Kidney (tissue), 14 donors: Measurements from ENCODE around the gene HOXB3. TPM values are rescaled to one million over a fixed set of nuclear protein-coding genes. Genes with fewer than 3 reads are reported as not detected.

ENCODE experiments used
- DNase-seq, 5 donors: peaks; one replicate each; pipeline ENCODE4 v3.0.0-alpha.2; 2013 to 2020
- FAIRE-seq: peaks from 2 replicates; lab custom pipeline; 2012; peaks lifted over from hg19 to GRCh38; lab: Jason Lieb, UNC
- H3K27ac ChIP-seq, 2 donors: one replicate each; pipeline ENCODE4 v1.7.0; 2013; ENCODE audit warnings: low read depth in 2 of 2, low read length in 2 of 2, inconsistent platforms in 1 of 2
- H3K27me3 ChIP-seq: one replicate; pipeline ENCODE4 v1.7.1; 2013; ENCODE audit warnings: low read length, inconsistent platforms; ENCODE audit not compliant: control insufficient read depth, insufficient read depth
- H3K36me3 ChIP-seq, 3 donors: one replicate each; pipeline versions ENCODE4 v1.7.0 to v1.7.1; 2013; ENCODE audit warnings: low read length in 3 of 3, control low read depth in 1 of 3, inconsistent platforms in 1 of 3; ENCODE audit not compliant: insufficient read depth in 3 of 3, control insufficient read depth in 2 of 3
- H3K4me1 ChIP-seq, 3 donors: one replicate each; pipeline versions ENCODE4 v1.7.0 to v1.7.1; 2013; ENCODE audit warnings: low read length in 3 of 3, inconsistent platforms in 1 of 3, low read depth in 1 of 3; ENCODE audit not compliant: control insufficient read depth in 2 of 3, insufficient read depth in 2 of 3
- H3K4me3 ChIP-seq, 3 donors: one replicate each; pipeline versions ENCODE4 v1.7.0 to v1.8.1; 2013; ENCODE audit warnings: low read length in 3 of 3, control low read depth in 1 of 3, inconsistent platforms in 1 of 3
- H3K9ac ChIP-seq, 3 donors: one replicate each; pipeline versions ENCODE4 v1.7.0 to v1.7.1; 2013; ENCODE audit warnings: low read length in 3 of 3, control low read depth in 1 of 3, inconsistent platforms in 1 of 3
- H3K9me3 ChIP-seq, 3 donors: one replicate each; pipeline versions ENCODE4 v1.7.0 to v1.7.1; 2013; ENCODE audit warnings: low read length in 3 of 3, control low read depth in 1 of 3, inconsistent platforms in 1 of 3; ENCODE audit not compliant: control insufficient read depth in 2 of 3, insufficient read depth in 1 of 3
- intact Hi-C: fragments of 100-400 bp; cut with DNase I; formaldehyde crosslinking; loops from one replicate; pipeline ENCODE4 v1.11.1; 2022
- polyA plus RNA-seq: library from polyadenylated mRNA; stranded (reverse); fragments of 350-450 nt; fragmentation: Illumina TruSeq; extraction: RNeasy Lipid Tissue Mini Kit (QIAGEN cat#74804); gene quantifications from one replicate; pipeline ENCODE4 v1.2.3, GENCODE V29; 2014; ENCODE audit warnings: low read depth, low replicate concordance; ENCODE audit not compliant: insufficient read depth
- total RNA-seq: library from RNA; stranded (reverse); fragmentation: NEBNext Ultra II Directional; extraction: Animal tissue kit (Norgen Biotek cat#: 25700); gene quantifications from one replicate; pipeline ENCODE4 v1.2.1, GENCODE V29; 2021
- TF ChIP-seq, protein P1 (sequence below): IDR thresholded peaks from 3 replicates; pipeline ENCODE4 v1.5.1; 2012; ENCODE audit warnings: mild to moderate bottlenecking, moderate library complexity, borderline replicate concordance; ENCODE audit not compliant: insufficient read depth; ENCODE audit errors: extremely low read depth
- donor health status: control.
- donor health status: control.
- donor health status: control.
- donor health status: control.
- donor health status: control.
- donor health status: DM: yes; HTN: yes; CAD: no.
- donor health status: Normal renal cell carcinoma (clear cell type).

The HOXB3 gene
- total and polyA plus RNA-seq, 2 donors from 2014 or later = 12.1 to 99.0 TPM

DNA sequence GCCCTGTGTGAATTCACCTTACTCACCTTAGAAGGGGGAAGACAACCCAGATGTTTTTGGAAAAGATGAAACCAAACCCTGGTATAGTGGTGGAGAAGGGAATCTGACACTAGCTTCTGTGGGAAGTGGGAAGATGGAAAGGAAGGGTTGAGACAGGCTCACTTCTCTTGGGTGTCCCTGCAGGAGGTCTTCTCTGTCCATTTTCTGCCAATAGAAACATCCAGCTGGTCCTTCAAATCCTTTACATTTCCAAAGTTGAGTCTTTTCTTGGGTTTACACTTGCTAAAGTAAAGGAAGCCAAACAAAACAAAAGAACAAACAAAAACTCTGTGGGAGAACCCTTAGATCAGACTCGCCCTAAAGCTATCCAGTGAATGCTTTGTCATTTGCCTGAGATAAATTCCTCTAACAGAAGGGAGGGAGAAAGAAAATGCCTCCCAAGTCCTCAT, 69.4 kb downstream of the HOXB3 start:
- intact Hi-C loops = no loop called here
- H3K27ac ChIP-seq = no peak overlapping the region
- H3K27me3 ChIP-seq = no peaks in the 10 kb centered on the region
- FAIRE-seq (no peak), DNase-seq (peak in 1 of 5 donors; percentile 54)
- no peak overlapping the region for H3K4me3 ChIP-seq
- TF ChIP-seq, protein P1, sequence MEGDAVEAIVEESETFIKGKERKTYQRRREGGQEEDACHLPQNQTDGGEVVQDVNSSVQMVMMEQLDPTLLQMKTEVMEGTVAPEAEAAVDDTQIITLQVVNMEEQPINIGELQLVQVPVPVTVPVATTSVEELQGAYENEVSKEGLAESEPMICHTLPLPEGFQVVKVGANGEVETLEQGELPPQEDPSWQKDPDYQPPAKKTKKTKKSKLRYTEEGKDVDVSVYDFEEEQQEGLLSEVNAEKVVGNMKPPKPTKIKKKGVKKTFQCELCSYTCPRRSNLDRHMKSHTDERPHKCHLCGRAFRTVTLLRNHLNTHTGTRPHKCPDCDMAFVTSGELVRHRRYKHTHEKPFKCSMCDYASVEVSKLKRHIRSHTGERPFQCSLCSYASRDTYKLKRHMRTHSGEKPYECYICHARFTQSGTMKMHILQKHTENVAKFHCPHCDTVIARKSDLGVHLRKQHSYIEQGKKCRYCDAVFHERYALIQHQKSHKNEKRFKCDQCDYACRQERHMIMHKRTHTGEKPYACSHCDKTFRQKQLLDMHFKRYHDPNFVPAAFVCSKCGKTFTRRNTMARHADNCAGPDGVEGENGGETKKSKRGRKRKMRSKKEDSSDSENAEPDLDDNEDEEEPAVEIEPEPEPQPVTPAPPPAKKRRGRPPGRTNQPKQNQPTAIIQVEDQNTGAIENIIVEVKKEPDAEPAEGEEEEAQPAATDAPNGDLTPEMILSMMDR = no peak
- no peak overlapping the region for H3K9ac ChIP-seq
- H3K36me3 ChIP-seq = no peaks in the 10 kb centered on the region
- H3K9me3 ChIP-seq = no peaks in the 10 kb centered on the region
- H3K4me1 ChIP-seq = peaks cover 0 to 11% (median 0%) of the 10 kb centered on the region in 3 donors

DNA sequence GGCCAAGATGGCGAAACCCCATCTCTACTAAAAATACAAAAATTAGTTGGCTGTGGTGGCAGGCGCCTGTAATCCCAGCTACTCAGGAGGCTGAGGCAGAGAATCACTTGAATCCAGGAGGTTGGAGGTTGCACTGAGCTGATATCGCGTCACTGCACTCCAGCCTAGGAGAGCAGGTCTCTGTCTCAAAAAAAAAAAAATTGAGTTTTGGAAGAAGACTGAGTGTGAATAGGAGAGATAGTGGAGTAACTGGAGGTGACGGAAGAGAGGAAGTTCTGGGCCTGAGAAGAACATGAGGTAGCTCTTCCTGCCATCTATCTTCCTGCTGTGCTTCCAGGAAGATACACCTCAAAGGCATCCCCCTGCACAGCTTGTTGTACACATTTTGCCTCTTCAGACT, 70.6 kb downstream of the HOXB3 start:
- Histone ChIP-seq H3K4me1 (peaks cover 0 to 11% (median 0%) of the 10 kb centered on the region in 3 donors), H3K27me3 (no peaks in the 10 kb centered on the region), H3K9me3 (no peaks in the 10 kb centered on the region), H3K4me3 (no peak overlapping the region), H3K9ac (no peak overlapping the region), H3K36me3 (no peaks in the 10 kb centered on the region), H3K27ac (no peak overlapping the region)
- DNase-seq = no peak
- no peak for FAIRE-seq
- intact Hi-C loops = no loop called here
- TF ChIP-seq, protein P1 = no peak

DNA sequence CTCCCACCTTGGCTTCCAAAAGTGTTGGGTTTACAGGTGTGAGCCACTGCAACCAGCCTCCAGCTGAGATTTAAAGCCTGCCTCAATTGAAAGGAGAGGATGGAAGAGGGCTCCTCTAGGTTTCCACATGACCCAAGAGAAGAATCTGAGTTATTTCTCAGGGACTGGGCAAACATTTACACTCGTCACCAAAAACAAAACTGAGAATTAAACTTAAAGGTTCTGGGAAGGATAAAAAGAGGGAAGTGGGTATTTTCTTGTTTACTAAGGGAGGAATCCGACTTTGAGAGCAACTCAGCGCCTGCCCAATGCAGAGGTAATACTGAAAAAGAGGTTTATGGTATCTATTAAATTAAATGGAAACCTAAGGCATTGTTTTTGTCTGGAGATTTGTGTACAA, 72.6 kb downstream of the HOXB3 start:
- H3K9me3 ChIP-seq = no peaks in the 10 kb centered on the region
- H3K36me3 ChIP-seq = no peaks in the 10 kb centered on the region
- no peak for FAIRE-seq
- no peak overlapping the region for H3K4me3 ChIP-seq
- peaks cover 0 to 4% (median 3%) of the 10 kb centered on the region in 3 donors for H3K4me1 ChIP-seq
- intact Hi-C loops = no loop called here
- no peak for DNase-seq
- H3K27me3 ChIP-seq = no peaks in the 10 kb centered on the region
- H3K27ac ChIP-seq = no peak overlapping the region
- no peak overlapping the region for H3K9ac ChIP-seq
- TF ChIP-seq, protein P1 = no peak
